Suprapubic skin (tissue), 3 donors: Measurements from ENCODE around the gene NPAS3.

Source experiments
- POLR2A ChIP-seq, 2 donors: fragments of 450-650 bp; IDR thresholded peaks; one replicate each; pipeline ENCODE4 v1.6.1; 2017; ENCODE audit warnings: antibody characterized with exemption in 2 of 2, mild to moderate bottlenecking in 2 of 2, moderate library complexity in 2 of 2
- TF ChIP-seq, protein P1 (sequence below), 2 donors: fragments of 200-600 bp in 1 of 2; fragments of 450-650 bp in 1 of 2; sonication (generic) in 1 of 2; IDR thresholded peaks; one replicate each; pipeline ENCODE4 v1.5.1; 2016 to 2019; ENCODE audit warnings: antibody characterized with exemption in 2 of 2, mild to moderate bottlenecking in 1 of 2, moderate library complexity in 1 of 2

GRCh38 chr14:33271216-33271615, 332.5 kb downstream of the NPAS3 start:
- TF ChIP-seq, protein P1, sequence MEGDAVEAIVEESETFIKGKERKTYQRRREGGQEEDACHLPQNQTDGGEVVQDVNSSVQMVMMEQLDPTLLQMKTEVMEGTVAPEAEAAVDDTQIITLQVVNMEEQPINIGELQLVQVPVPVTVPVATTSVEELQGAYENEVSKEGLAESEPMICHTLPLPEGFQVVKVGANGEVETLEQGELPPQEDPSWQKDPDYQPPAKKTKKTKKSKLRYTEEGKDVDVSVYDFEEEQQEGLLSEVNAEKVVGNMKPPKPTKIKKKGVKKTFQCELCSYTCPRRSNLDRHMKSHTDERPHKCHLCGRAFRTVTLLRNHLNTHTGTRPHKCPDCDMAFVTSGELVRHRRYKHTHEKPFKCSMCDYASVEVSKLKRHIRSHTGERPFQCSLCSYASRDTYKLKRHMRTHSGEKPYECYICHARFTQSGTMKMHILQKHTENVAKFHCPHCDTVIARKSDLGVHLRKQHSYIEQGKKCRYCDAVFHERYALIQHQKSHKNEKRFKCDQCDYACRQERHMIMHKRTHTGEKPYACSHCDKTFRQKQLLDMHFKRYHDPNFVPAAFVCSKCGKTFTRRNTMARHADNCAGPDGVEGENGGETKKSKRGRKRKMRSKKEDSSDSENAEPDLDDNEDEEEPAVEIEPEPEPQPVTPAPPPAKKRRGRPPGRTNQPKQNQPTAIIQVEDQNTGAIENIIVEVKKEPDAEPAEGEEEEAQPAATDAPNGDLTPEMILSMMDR (IDR thresholded peaks at IDR 0.05): no peak
- TF ChIP-seq POLR2A (IDR thresholded peaks at IDR 0.05): no peak
